ENCODE measurements around the gene MOB3B.

DNA sequence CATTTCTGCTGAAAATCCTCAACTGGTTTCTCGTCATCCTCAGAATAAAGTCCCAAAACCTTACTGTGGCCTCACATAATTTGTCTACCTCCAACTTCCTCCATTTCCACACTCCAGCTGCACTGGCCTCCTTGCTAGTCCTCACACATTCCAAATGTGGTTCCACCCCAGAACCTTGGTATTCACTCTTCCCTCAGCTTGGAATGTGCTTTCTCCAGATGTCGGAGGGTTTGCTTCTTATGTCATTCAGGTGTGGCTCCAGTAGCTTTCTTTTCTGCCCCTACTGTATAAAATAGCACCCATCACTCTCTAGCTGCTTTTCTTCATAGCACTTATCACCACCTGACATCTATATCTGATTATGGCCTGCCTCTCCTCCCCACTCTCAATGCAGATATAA is 108.0 kb downstream of the MOB3B start:
- TF ChIP-seq, protein P1, sequence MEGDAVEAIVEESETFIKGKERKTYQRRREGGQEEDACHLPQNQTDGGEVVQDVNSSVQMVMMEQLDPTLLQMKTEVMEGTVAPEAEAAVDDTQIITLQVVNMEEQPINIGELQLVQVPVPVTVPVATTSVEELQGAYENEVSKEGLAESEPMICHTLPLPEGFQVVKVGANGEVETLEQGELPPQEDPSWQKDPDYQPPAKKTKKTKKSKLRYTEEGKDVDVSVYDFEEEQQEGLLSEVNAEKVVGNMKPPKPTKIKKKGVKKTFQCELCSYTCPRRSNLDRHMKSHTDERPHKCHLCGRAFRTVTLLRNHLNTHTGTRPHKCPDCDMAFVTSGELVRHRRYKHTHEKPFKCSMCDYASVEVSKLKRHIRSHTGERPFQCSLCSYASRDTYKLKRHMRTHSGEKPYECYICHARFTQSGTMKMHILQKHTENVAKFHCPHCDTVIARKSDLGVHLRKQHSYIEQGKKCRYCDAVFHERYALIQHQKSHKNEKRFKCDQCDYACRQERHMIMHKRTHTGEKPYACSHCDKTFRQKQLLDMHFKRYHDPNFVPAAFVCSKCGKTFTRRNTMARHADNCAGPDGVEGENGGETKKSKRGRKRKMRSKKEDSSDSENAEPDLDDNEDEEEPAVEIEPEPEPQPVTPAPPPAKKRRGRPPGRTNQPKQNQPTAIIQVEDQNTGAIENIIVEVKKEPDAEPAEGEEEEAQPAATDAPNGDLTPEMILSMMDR (conservative IDR thresholded peaks at IDR 0.05; ENCODE audit: low read depth, low read length), result no peak
- no peak for TF ChIP-seq EZH2phosphoT487 (IDR thresholded peaks at IDR 0.05; ENCODE audit: borderline replicate concordance, low read length)

Measured in PC-3 (cell line).